CD14-positive monocyte (primary cell): ENCODE data around the gene MAN1C1. TPM values are rescaled to one million over a fixed set of nuclear protein-coding genes. Genes with fewer than 3 reads are reported as not detected.

Source experiments
- DNase-seq, 3 donors: peaks; one replicate each; pipeline ENCODE4 v3.0.0-alpha.2; 2011 to 2022
- H2AFZ ChIP-seq: 2 replicates; pipeline ENCODE4 v1.6.0; 2012; ENCODE audit warnings: mild to moderate bottlenecking, low read depth, low read length, inconsistent platforms; ENCODE audit not compliant: insufficient read depth, poor library complexity, severe bottlenecking
- H3K27ac ChIP-seq, 2 donors: 1 replicate in 1 of 2; 2 replicates in 1 of 2; pipeline ENCODE4 v1.5.1; 2012 to 2013; ENCODE audit warnings: low read length in 2 of 2, control low read depth in 1 of 2, inconsistent platforms in 1 of 2, low read depth in 1 of 2, mild to moderate bottlenecking in 1 of 2
- H3K27me3 ChIP-seq, 2 donors: one replicate each; pipeline versions ENCODE4 v1.6.0 to v1.6.1; 2011 to 2013; ENCODE audit warnings: low read length in 2 of 2; ENCODE audit not compliant: control insufficient read depth in 2 of 2, insufficient read depth in 2 of 2
- H3K36me3 ChIP-seq, 2 donors: replicated peaks in 1 of 2; 1 replicate in 1 of 2; 2 replicates in 1 of 2; pipeline versions ENCODE4 v1.5.1 to v1.6.1; 2012 to 2013; ENCODE audit warnings: low read length in 2 of 2, control low read depth in 1 of 2, inconsistent platforms in 1 of 2, mild to moderate bottlenecking in 1 of 2; ENCODE audit not compliant: insufficient read depth in 2 of 2, control insufficient read depth in 1 of 2
- H3K4me1 ChIP-seq, 2 donors: 1 replicate in 1 of 2; 2 replicates in 1 of 2; pipeline versions ENCODE4 v1.5.1 to v1.6.1; 2012 to 2013; ENCODE audit warnings: low read length in 2 of 2, control low read depth in 1 of 2, inconsistent platforms in 1 of 2, mild to moderate bottlenecking in 1 of 2, moderate library complexity in 1 of 2; ENCODE audit not compliant: insufficient read depth in 2 of 2, control insufficient read depth in 1 of 2
- H3K4me2 ChIP-seq: replicated peaks from 2 replicates; pipeline ENCODE3; 2012; ENCODE audit warnings: low read length, moderate library complexity, mild to moderate bottlenecking; ENCODE audit not compliant: poor library complexity, severe bottlenecking; ENCODE audit errors: extremely low read depth
- H3K4me3 ChIP-seq, 3 experiments: fragments of 200-600 bp in 1 of 3; sonication (generic) in 1 of 3; replicated peaks in 1 of 3; 1 replicate in 2 of 3; 2 replicates in 1 of 3; pipeline ENCODE4 v1.5.1; 2011 to 2013; ENCODE audit warnings: low read length in 3 of 3, mild to moderate bottlenecking in 3 of 3, control low read depth in 2 of 3, low read depth in 2 of 3, inconsistent platforms in 1 of 3, moderate library complexity in 1 of 3
- H3K79me2 ChIP-seq: 2 replicates; pipeline ENCODE4 v1.6.0; 2012; ENCODE audit warnings: mild to moderate bottlenecking, control low read depth, inconsistent platforms, low read length, moderate library complexity; ENCODE audit not compliant: insufficient read depth
- H3K9ac ChIP-seq: 2 replicates; pipeline ENCODE4 v1.6.0; 2017; ENCODE audit warnings: low read length, mild to moderate bottlenecking; ENCODE audit not compliant: insufficient read depth, poor library complexity, severe bottlenecking
- H3K9me3 ChIP-seq, 2 donors: replicated peaks in 1 of 2; 1 replicate in 1 of 2; 2 replicates in 1 of 2; pipeline versions ENCODE4 v1.5.1 to v1.6.1; 2012 to 2013; ENCODE audit warnings: low read length in 2 of 2, control low read depth in 1 of 2; ENCODE audit not compliant: control insufficient read depth in 1 of 2, insufficient read depth in 1 of 2
- H4K20me1 ChIP-seq: 2 replicates; pipeline ENCODE4 v1.6.0; 2012; ENCODE audit warnings: mild to moderate bottlenecking, low read length, control low read depth, moderate library complexity; ENCODE audit not compliant: insufficient read depth
- H3K27ac Mint-ChIP-seq, 7 donors: one replicate each; pipeline ENCODE4 v1.8.0; 2020; ENCODE audit warnings: mild to moderate bottlenecking in 7 of 7, mixed read lengths in 7 of 7, moderate library complexity in 6 of 7, inconsistent platforms in 2 of 7
- H3K27me3 Mint-ChIP-seq, 3 donors: one replicate each; pipeline ENCODE4 v1.8.0; 2021 to 2022; ENCODE audit warnings: low read depth in 3 of 3, mild to moderate bottlenecking in 3 of 3, mixed read lengths in 3 of 3, moderate library complexity in 3 of 3, inconsistent platforms in 1 of 3
- H3K36me3 Mint-ChIP-seq, 2 donors: one replicate each; pipeline ENCODE4 v1.8.0; 2020; ENCODE audit warnings: mixed read lengths in 2 of 2, inconsistent platforms in 1 of 2, mild to moderate bottlenecking in 1 of 2
- H3K4me1 Mint-ChIP-seq: one replicate; pipeline ENCODE4 v1.8.0; 2020; ENCODE audit warnings: mild to moderate bottlenecking, mixed read lengths
- H3K4me3 Mint-ChIP-seq, 2 donors: one replicate each; pipeline ENCODE4 v1.8.0; 2020; ENCODE audit warnings: mild to moderate bottlenecking in 2 of 2, mixed read lengths in 2 of 2, moderate library complexity in 1 of 2
- H3K9me3 Mint-ChIP-seq, 7 donors: one replicate each; pipeline ENCODE4 v1.8.0; 2020 to 2022; ENCODE audit warnings: mixed read lengths in 7 of 7, mild to moderate bottlenecking in 6 of 7, moderate library complexity in 6 of 7, inconsistent platforms in 2 of 7
- CTCF ChIP-seq: fragments of 200-600 bp; IDR thresholded peaks from one replicate; pipeline ENCODE4 v1.8.0; 2022; ENCODE audit warnings: antibody characterized with exemption, mild to moderate bottlenecking
- WGBS: methylation state at CpG from one replicate; pipeline ENCODE4 v1.1.5; 2013; ENCODE audit warnings: missing lambda C conversion rate; ENCODE audit not compliant: insufficient coverage; 5-methylcytosine and 5-hydroxymethylcytosine counted together
- intact Hi-C, 2 donors: fragments of 100-400 bp; cut with micrococcal nuclease; formaldehyde crosslinking; loops; one replicate each; pipeline versions ENCODE4 v1.15.0 to v1.15.1; 2023
- polyA plus RNA-seq, 3 donors: library from polyadenylated mRNA; depleted of rRNA in 1 of 3; unstranded in 2 of 3; stranded (reverse) in 1 of 3; fragments of 300-500 nt in 2 of 3; fragments of >200 nt in 1 of 3; fragmentation: Illumina TruSeq in 2 of 3; gene quantifications; 1 replicate in 2 of 3; 2 replicates in 1 of 3; pipeline ENCODE4 v1.2.3, GENCODE V29; 2012 to 2021

The MAN1C1 gene
- polyA plus RNA-seq, 3 donors = 1.2 to 7.2 (median 1.7) TPM

- Histone ChIP-seq H3K4me2 (no peak overlapping the region), H3K9me3 (no peaks in the 10 kb centered on the region), H3K9ac (no peak overlapping the region), H3K4me3 (no peak overlapping the region), H3K79me2 (no peaks in the 10 kb centered on the region), H4K20me1 (peaks cover 7% of the 10 kb centered on the region), H3K27me3 (peaks cover 15 to 18% of the 10 kb centered on the region in 2 donors), H3K4me1 (peaks cover 25 to 36% of the 10 kb centered on the region in 2 donors), H3K27ac (no peak overlapping the region), H2AFZ (no peak overlapping the region), H3K36me3 (no peaks in the 10 kb centered on the region)
- peak overlapping the region in 1 of 7 donors; percentile 35 for H3K27ac Mint-ChIP-seq
- peaks cover 31% of the 10 kb centered on the region for H3K4me1 Mint-ChIP-seq
- TF ChIP-seq CTCF = no peak
- intact Hi-C loops = loop anchor here (10.0 kb wide), 2 partner anchors 70 to 190 kb away; partner anchors contain the start of genes SELENON (in 2 of the 2) and LDLRAP1 (in 1 of the 2)
- H3K27me3 Mint-ChIP-seq = peaks cover 24 to 42% (median 24%) of the 10 kb centered on the region in 3 donors
- DNase-seq = no peak
- H3K4me3 Mint-ChIP-seq = peak overlapping the region in 1 of 2 donors; percentile 6
- peaks cover 0 to 3% of the 10 kb centered on the region in 2 donors for H3K36me3 Mint-ChIP-seq
- WGBS = 88% methylated on average over 1 of the region's 4 CpGs
- H3K9me3 Mint-ChIP-seq = peaks cover 0 to 1% (median 0%) of the 10 kb centered on the region in 7 donors
These were observed 2.0 kb upstream of the MAN1C1 start for GRCh38 chr1:25614501-25615171.

- Histone ChIP-seq H3K27me3 (peaks cover 11 to 14% of the 10 kb centered on the region in 2 donors), H3K4me1 (peaks cover 30 to 41% of the 10 kb centered on the region in 2 donors), H3K4me3 (no peak overlapping the region), H3K36me3 (no peaks in the 10 kb centered on the region), H3K9me3 (no peaks in the 10 kb centered on the region), H4K20me1 (peaks cover 13% of the 10 kb centered on the region), H3K79me2 (no peaks in the 10 kb centered on the region), H3K9ac (no peak overlapping the region), H2AFZ (no peak overlapping the region), H3K4me2 (no peak overlapping the region), H3K27ac (no peak overlapping the region)
- WGBS = 78% methylated on average over 5 of the region's 7 CpGs
- Mint-ChIP-seq H3K27ac (no peak overlapping the region), H3K4me3 (no peak overlapping the region), H3K4me1 (peaks cover 33% of the 10 kb centered on the region), H3K27me3 (peaks cover 21 to 44% (median 24%) of the 10 kb centered on the region in 3 donors), H3K36me3 (peaks cover 0 to 4% of the 10 kb centered on the region in 2 donors), H3K9me3 (peaks cover 0 to 1% (median 0%) of the 10 kb centered on the region in 7 donors)
- no peak for TF ChIP-seq CTCF
- intact Hi-C loops = loop anchor here (10.0 kb wide), 2 partner anchors 70 to 190 kb away; partner anchors contain the start of genes SELENON (in 2 of the 2) and LDLRAP1 (in 1 of the 2)
- no peak for DNase-seq
These were observed 1.4 kb upstream of the MAN1C1 start for GRCh38 chr1:25615172-25615541.
